ENCODE measurements around the gene COL5A1. TPM values are rescaled to one million over a fixed set of nuclear protein-coding genes. Genes with fewer than 3 reads are reported as not detected.

COL5A1 gene
- total RNA-seq, 4 donors from 2014 or later = 4.8 to 16.5 (median 9.4) TPM

GRCh38 chr9:134690301-134690751 lies 48.7 kb downstream of the COL5A1 start:
- no peaks in the 10 kb centered on the region for H3K27me3 ChIP-seq
- H3K27ac ChIP-seq = no peak overlapping the region
- H3K4me1 ChIP-seq = no peaks in the 10 kb centered on the region
- H3K4me3 ChIP-seq (replicated peaks in 1 of 3) = no peak overlapping the region
- H3K36me3 ChIP-seq = no peaks in the 10 kb centered on the region
- WGBS, 2 donors = 84 to 85% methylated on average over 7 of the region's 15 CpGs
- no peak for TF ChIP-seq CTCF (IDR thresholded peaks at IDR 0.05)
- TF ChIP-seq POLR2A (IDR thresholded peaks at IDR 0.05) = no peak
- intact Hi-C loops (cut with DNase I) = no loop called here
- H3K9me3 ChIP-seq = no peaks in the 10 kb centered on the region
- no peak for DNase-seq

GRCh38 chr9:134690946-134691694 lies 49.5 kb downstream of the COL5A1 start:
- Histone ChIP-seq H3K4me3 (replicated peaks in 1 of 3) (no peak overlapping the region), H3K27me3 (no peaks in the 10 kb centered on the region), H3K27ac (no peak overlapping the region), H3K4me1 (no peaks in the 10 kb centered on the region), H3K36me3 (no peaks in the 10 kb centered on the region), H3K9me3 (no peaks in the 10 kb centered on the region)
- DNase-seq = no peak
- 83 to 86% methylated on average over 27 to 31 of the region's 31 CpGs for WGBS, 2 donors
- intact Hi-C loops (cut with DNase I) = no loop called here
- no peak for TF ChIP-seq POLR2A (IDR thresholded peaks at IDR 0.05)
- no peak for TF ChIP-seq CTCF (IDR thresholded peaks at IDR 0.05)

GRCh38 chr9:134691695-134692572 lies 50.3 kb downstream of the COL5A1 start:
- DNase-seq = no peak
- H3K4me1 ChIP-seq = no peaks in the 10 kb centered on the region
- no peaks in the 10 kb centered on the region for H3K9me3 ChIP-seq
- no peaks in the 10 kb centered on the region for H3K36me3 ChIP-seq
- intact Hi-C loops (cut with DNase I) = no loop called here
- TF ChIP-seq CTCF (IDR thresholded peaks at IDR 0.05) (no peak), POLR2A (IDR thresholded peaks at IDR 0.05) (no peak)
- no peaks in the 10 kb centered on the region for H3K27me3 ChIP-seq
- WGBS, 2 donors = 80 to 86% methylated on average over 22 to 23 of the region's 23 CpGs
- H3K4me3 ChIP-seq (replicated peaks in 1 of 3) = no peak overlapping the region
- H3K27ac ChIP-seq = no peak overlapping the region

- Histone ChIP-seq H3K4me1 (no peaks in the 10 kb centered on the region), H3K4me3 (replicated peaks in 1 of 3) (no peak overlapping the region), H3K36me3 (no peaks in the 10 kb centered on the region), H3K9me3 (no peaks in the 10 kb centered on the region), H3K27ac (no peak overlapping the region), H3K27me3 (no peaks in the 10 kb centered on the region)
- 94 to 100% methylated on average over 6 of the region's 6 CpGs for WGBS, 2 donors
- intact Hi-C loops (cut with DNase I) = no loop called here
- no peak for TF ChIP-seq POLR2A (IDR thresholded peaks at IDR 0.05)
- no peak for TF ChIP-seq CTCF (IDR thresholded peaks at IDR 0.05)
- DNase-seq = no peak
Observed at GRCh38 chr9:134692573-134692860, 50.9 kb downstream of the COL5A1 start.

- TF ChIP-seq POLR2A (IDR thresholded peaks at IDR 0.05) (no peak), CTCF (IDR thresholded peaks at IDR 0.05) (no peak)
- H3K36me3 ChIP-seq = no peaks in the 10 kb centered on the region
- intact Hi-C loops (cut with DNase I) = no loop called here
- H3K4me1 ChIP-seq = no peaks in the 10 kb centered on the region
- WGBS, 2 donors = 41 to 45% methylated on average over 9 of the region's 9 CpGs
- H3K27ac ChIP-seq = no peak overlapping the region
- H3K9me3 ChIP-seq = no peaks in the 10 kb centered on the region
- DNase-seq = peak; percentile 36 to 44
- no peaks in the 10 kb centered on the region for H3K27me3 ChIP-seq
- no peak overlapping the region for H3K4me3 ChIP-seq (replicated peaks in 1 of 3)
Observed at GRCh38 chr9:134693011-134693410, 51.4 kb downstream of the COL5A1 start.
